Neural progenitor cell (in vitro differentiated cells): ENCODE results near the gene BUD23.

Experiments
- CTCF ChIP-seq: fragments of 200-600 bp; sonication (generic); IDR thresholded peaks from 2 replicates; pipeline ENCODE4 v1.5.1; 2017; ENCODE audit warnings: antibody characterized with exemption, mild to moderate bottlenecking
- EZH2 ChIP-seq: fragments of 200-600 bp; sonication (generic); IDR thresholded peaks from 2 replicates; pipeline ENCODE4 v1.6.1; 2017; ENCODE audit warnings: antibody characterized with exemption, mild to moderate bottlenecking, moderate library complexity
- EZH2phosphoT487 ChIP-seq: fragments of 200-600 bp; sonication (generic); IDR thresholded peaks from 2 replicates; pipeline ENCODE4 v1.6.1; 2017; ENCODE audit warnings: antibody characterized with exemption

- TF ChIP-seq CTCF (no peak), EZH2 (no peak), EZH2phosphoT487 (no peak)
Observed at GRCh38 chr7:73736885-73737284, 53.5 kb downstream of the BUD23 start.
